Loucy (cell line): Measurements from ENCODE around the gene PPP1CB.

Experiments
- H2AFZ ChIP-seq: fragments of 200-600 bp; sonication (generic); 2 replicates; pipeline ENCODE4 v1.6.0; 2016; ENCODE audit warnings: antibody characterized with exemption, mild to moderate bottlenecking, low read length, moderate library complexity
- H3F3A ChIP-seq: fragments of 200-600 bp; 2 replicates; pipeline ENCODE4 v1.6.0; 2016; ENCODE audit warnings: antibody characterized with exemption, low read depth, mild to moderate bottlenecking
- H3K27me3 ChIP-seq: fragments of 200-600 bp; sonication (generic); 2 replicates; pipeline ENCODE4 v1.6.1; 2014; ENCODE audit warnings: low read length, mild to moderate bottlenecking; ENCODE audit not compliant: insufficient read depth, poor library complexity, severe bottlenecking
- H3K36me3 ChIP-seq: fragments of 200-600 bp; sonication (generic); 2 replicates; pipeline ENCODE4 v1.6.1; 2016; ENCODE audit warnings: low read length; ENCODE audit not compliant: insufficient read depth
- H3K4me1 ChIP-seq: fragments of 200-600 bp; sonication (generic); 2 replicates; pipeline ENCODE4 v1.5.1; 2014; ENCODE audit warnings: low read length, mild to moderate bottlenecking; ENCODE audit not compliant: insufficient read depth, poor library complexity, severe bottlenecking
- H3K4me2 ChIP-seq: fragments of 200-600 bp; sonication (generic); 2 replicates; pipeline ENCODE4 v1.6.0; 2014; ENCODE audit warnings: antibody characterized with exemption, low read length, low read depth, mild to moderate bottlenecking; ENCODE audit not compliant: poor library complexity, severe bottlenecking
- H3K4me3 ChIP-seq: fragments of 200-600 bp; sonication (generic); 2 replicates; pipeline ENCODE4 v1.5.1; 2014; ENCODE audit warnings: low read length, mild to moderate bottlenecking, mixed read lengths; ENCODE audit not compliant: poor library complexity, severe bottlenecking
- H3K79me2 ChIP-seq: fragments of 200-600 bp; sonication (generic); 2 replicates; pipeline ENCODE4 v1.6.1; 2014; ENCODE audit warnings: low read length; ENCODE audit not compliant: insufficient read depth
- H3K9ac ChIP-seq: fragments of 200-600 bp; sonication (generic); 2 replicates; pipeline ENCODE4 v1.6.0; 2014; ENCODE audit warnings: mild to moderate bottlenecking, low read depth, low read length, moderate library complexity; ENCODE audit not compliant: poor library complexity, severe bottlenecking
- H3K9me2 ChIP-seq: fragments of 200-600 bp; sonication (generic); replicated peaks from 2 replicates; pipeline ENCODE4 v1.6.1; 2016; ENCODE audit warnings: low read depth, low read length, mixed read lengths
- H3K9me3 ChIP-seq: fragments of 200-600 bp; sonication (generic); 2 replicates; pipeline ENCODE4 v1.6.1; 2014; ENCODE audit warnings: mild to moderate bottlenecking, antibody characterized with exemption, low read length, low read depth; ENCODE audit not compliant: insufficient read depth
- H4K20me1 ChIP-seq: fragments of 200-600 bp; sonication (generic); 2 replicates; pipeline ENCODE4 v1.6.0; 2014; ENCODE audit warnings: antibody characterized with exemption, low read length, mild to moderate bottlenecking; ENCODE audit not compliant: insufficient read depth, poor library complexity, severe bottlenecking
- EZH2phosphoT487 ChIP-seq: fragments of 200-600 bp; IDR thresholded peaks from 2 replicates; pipeline ENCODE4 v1.6.1; 2018; ENCODE audit warnings: antibody characterized with exemption, mild to moderate bottlenecking, moderate library complexity, borderline replicate concordance
- TF ChIP-seq, protein P1 (sequence below): fragments of 200-600 bp; sonication (generic); conservative IDR thresholded peaks from 2 replicates; pipeline ENCODE4 v1.5.1; 2014; ENCODE audit warnings: mild to moderate bottlenecking, antibody characterized with exemption, low read length

Gene PPP1CB

DNA sequence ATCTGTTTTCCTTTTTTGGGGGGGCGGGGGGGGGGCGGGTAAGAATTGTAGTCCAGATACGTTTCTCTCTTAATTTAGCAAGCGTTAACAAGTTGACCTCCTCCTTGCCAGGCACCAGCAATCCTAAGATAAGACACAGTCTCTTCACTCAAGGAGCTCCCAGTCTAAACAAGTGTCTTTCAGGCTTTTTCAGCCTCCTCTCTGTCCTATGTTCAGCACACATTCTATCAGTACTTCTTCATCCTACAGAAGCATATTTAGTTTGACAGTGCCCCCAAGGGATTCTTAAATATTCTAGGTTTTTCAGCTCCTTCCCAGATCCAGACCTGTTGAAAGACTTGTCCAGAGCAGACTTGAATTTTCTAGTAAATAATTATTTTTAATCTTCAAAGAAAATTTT, 2.7 kb downstream of the PPP1CB start:
- H3K9ac ChIP-seq = peak overlapping the region; percentile 50
- no peaks in the 10 kb centered on the region for H3F3A ChIP-seq
- no peaks in the 10 kb centered on the region for H3K27me3 ChIP-seq
- peaks cover 11% of the 10 kb centered on the region; the same call in 1 of the 2 replicates for H3K36me3 ChIP-seq
- TF ChIP-seq, protein P1, sequence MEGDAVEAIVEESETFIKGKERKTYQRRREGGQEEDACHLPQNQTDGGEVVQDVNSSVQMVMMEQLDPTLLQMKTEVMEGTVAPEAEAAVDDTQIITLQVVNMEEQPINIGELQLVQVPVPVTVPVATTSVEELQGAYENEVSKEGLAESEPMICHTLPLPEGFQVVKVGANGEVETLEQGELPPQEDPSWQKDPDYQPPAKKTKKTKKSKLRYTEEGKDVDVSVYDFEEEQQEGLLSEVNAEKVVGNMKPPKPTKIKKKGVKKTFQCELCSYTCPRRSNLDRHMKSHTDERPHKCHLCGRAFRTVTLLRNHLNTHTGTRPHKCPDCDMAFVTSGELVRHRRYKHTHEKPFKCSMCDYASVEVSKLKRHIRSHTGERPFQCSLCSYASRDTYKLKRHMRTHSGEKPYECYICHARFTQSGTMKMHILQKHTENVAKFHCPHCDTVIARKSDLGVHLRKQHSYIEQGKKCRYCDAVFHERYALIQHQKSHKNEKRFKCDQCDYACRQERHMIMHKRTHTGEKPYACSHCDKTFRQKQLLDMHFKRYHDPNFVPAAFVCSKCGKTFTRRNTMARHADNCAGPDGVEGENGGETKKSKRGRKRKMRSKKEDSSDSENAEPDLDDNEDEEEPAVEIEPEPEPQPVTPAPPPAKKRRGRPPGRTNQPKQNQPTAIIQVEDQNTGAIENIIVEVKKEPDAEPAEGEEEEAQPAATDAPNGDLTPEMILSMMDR = no peak
- TF ChIP-seq EZH2phosphoT487 = no peak
- H4K20me1 ChIP-seq = peaks cover 68% of the 10 kb centered on the region
- H3K9me3 ChIP-seq = no peaks in the 10 kb centered on the region
- H3K9me2 ChIP-seq = no peaks in the 10 kb centered on the region
- H3K4me1 ChIP-seq = peaks cover 62% of the 10 kb centered on the region
- peak overlapping the region; percentile 82 for H3K4me2 ChIP-seq
- no peak overlapping the region for H2AFZ ChIP-seq
- peak overlapping the region; percentile 87 for H3K4me3 ChIP-seq
- H3K79me2 ChIP-seq = peaks cover 96% of the 10 kb centered on the region

- no peaks in the 10 kb centered on the region for H3K9me3 ChIP-seq
- H3F3A ChIP-seq = no peaks in the 10 kb centered on the region
- peak overlapping the region; percentile 82 for H3K4me2 ChIP-seq
- peak overlapping the region; percentile 50 for H3K9ac ChIP-seq
- H3K27me3 ChIP-seq = no peaks in the 10 kb centered on the region
- no peak overlapping the region for H2AFZ ChIP-seq
- peaks cover 78% of the 10 kb centered on the region for H4K20me1 ChIP-seq
- peak overlapping the region; percentile 87 for H3K4me3 ChIP-seq
- no peaks in the 10 kb centered on the region for H3K9me2 ChIP-seq
- TF ChIP-seq, protein P1 = no peak
- TF ChIP-seq EZH2phosphoT487 = no peak
- H3K4me1 ChIP-seq = peaks cover 51% of the 10 kb centered on the region
- H3K79me2 ChIP-seq = peaks cover 96% of the 10 kb centered on the region
- H3K36me3 ChIP-seq = peaks cover 17% of the 10 kb centered on the region; the same call in 1 of the 2 replicates
These were observed 3.8 kb downstream of the PPP1CB start for GRCh38 chr2:28755421-28755820.

DNA sequence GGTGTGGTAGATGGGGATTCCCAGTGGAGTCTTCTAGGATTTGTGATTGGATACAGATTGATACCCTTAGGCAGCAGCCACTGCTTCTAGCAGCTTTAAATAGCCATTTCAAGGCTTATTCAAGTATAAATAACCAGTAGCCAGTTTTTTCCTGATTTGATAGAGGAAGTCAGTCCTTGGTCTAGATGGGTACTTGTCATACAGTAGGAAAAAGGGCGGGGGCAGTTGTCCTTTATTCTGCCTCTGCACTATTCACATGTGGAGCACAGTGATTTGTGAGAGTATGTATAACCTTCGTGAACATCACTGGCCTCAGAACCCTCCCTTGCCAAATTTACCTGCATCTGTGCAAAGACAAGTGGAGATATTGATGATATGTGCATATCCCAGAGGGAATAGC, 6.8 kb downstream of the PPP1CB start:
- peak overlapping the region; percentile 87 for H3K4me3 ChIP-seq
- peaks cover 37% of the 10 kb centered on the region; the same call in 1 of the 2 replicates for H3K36me3 ChIP-seq
- no peak for TF ChIP-seq EZH2phosphoT487
- TF ChIP-seq, protein P1 = no peak
- peaks cover 99% of the 10 kb centered on the region for H4K20me1 ChIP-seq
- H3F3A ChIP-seq = no peaks in the 10 kb centered on the region
- no peaks in the 10 kb centered on the region for H3K9me2 ChIP-seq
- H3K4me1 ChIP-seq = peaks cover 42% of the 10 kb centered on the region
- H3K9me3 ChIP-seq = no peaks in the 10 kb centered on the region
- peak overlapping the region; percentile 82 for H3K4me2 ChIP-seq
- H3K27me3 ChIP-seq = no peaks in the 10 kb centered on the region
- H2AFZ ChIP-seq = no peak overlapping the region
- H3K79me2 ChIP-seq = peaks cover 100% of the 10 kb centered on the region
- no peak overlapping the region for H3K9ac ChIP-seq
